HG03045 (cell line): ENCODE data around the gene HMGB4.

Experiments used
- ATAC-seq: cut with Tn5 transposase; IDR thresholded peaks from one replicate; pipeline ENCODE4 v1.9.1; 2021; ENCODE audit warnings: mild to moderate bottlenecking, moderate library complexity; ENCODE audit not compliant: unreplicated experiment

The HMGB4 gene

DNA sequence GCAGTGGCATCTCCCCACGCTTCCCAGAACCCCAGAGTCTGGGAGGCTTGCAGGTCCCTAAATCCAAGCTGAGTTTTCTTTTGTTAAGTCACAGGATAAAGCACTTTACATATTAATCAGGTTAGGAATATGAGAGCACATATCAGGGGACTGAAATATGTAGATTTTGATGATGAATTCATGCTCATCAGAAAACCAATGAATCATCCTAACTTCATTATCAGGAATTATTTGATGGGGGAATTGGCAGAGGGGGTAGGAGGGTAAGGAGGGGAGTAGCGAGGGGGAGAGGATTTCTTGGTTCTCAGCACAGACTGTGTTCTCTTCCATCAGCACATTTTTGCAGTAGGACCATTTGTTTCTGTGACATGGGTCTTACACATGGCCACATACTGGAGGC lies 32.1 kb downstream of the HMGB4 start:
- no peak for ATAC-seq

DNA sequence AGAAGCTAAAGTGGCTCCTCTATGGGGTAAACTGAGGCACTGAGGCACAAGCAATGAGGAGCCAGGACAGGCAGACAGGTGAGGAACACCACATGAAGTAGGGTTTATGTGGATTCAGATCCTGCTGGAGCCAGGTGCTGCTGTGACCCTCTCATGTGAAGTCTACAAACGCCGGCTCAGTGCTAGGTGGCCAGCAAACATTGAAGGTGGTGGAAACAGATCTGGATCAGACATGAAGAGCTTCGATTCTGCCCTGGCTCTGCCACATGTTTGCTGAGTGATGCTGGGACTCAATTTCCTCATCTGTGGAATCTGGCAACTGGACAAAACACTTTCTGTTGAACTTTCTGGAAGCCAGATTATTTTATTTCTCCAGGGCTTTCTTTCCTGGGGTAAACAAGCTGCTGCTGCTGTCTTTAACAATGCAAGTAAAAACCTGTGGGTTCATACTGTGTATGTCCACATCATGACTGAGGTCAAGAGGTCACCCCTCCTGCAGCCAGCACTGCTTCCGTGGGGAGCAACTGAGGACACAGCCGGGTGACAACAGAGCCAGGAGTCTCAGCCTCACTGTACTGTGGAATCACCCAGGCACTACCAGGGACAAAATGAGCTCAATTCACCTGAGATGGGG lies 33.3 kb downstream of the HMGB4 start:
- no peak for ATAC-seq

DNA sequence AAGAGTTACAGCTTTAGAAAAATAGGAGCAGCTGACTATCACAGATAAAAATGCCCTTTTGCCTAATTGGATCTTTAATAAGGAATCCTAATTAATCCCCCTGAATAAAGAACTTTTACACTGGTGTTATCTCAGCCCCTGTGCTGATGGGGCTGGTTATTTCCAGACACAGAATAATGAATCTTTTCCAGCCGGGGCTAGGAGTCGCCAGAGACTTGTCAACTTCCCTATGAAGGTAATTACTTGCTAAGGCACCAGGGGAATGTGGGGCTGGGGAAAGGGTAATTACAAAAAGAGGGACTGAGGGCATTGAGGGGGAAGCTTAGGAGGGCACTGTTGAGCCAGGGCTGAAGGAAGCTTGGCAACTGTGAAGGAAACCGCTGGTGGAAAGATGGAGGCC lies 34.5 kb downstream of the HMGB4 start:
- ATAC-seq: no peak

DNA sequence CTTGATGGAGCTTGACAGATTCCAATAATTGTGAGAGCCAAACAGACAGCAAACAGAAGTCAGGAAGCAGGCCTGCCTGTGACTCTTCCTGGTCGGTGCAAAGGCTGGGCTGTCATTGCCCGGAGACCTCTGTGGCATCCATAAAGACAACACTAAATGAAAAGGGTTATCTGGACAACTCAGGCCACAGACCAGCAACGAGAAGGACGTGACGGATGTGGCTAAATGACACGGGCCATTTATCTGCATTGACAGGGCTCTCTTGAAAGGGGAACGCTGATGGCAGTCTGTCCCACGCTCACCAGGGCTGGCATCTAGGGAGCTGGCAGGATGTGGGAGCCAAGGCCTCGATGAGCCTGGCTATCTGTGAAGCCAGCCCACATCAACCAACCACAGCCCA lies 35.0 kb downstream of the HMGB4 start:
- no peak for ATAC-seq

DNA sequence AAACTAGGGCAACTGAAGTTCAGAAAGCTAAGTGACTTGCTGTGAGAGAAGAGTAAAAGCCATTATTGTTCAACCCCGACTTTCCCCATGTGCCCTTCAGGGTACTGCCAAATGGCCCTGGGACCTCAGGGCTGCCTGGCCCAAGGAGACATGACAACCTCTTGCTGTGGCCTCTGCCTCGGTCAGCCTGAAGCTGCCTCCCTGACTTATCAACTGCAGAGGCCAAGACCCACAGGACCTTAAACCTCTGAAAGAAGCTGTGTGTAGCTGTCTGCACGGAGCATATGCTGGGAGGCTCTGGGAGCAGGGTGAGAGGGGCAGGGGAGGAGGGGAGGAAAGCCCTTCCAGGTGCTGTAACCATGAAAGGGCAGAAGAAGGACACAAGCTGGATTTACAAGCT lies 35.9 kb downstream of the HMGB4 start:
- no peak for ATAC-seq

DNA sequence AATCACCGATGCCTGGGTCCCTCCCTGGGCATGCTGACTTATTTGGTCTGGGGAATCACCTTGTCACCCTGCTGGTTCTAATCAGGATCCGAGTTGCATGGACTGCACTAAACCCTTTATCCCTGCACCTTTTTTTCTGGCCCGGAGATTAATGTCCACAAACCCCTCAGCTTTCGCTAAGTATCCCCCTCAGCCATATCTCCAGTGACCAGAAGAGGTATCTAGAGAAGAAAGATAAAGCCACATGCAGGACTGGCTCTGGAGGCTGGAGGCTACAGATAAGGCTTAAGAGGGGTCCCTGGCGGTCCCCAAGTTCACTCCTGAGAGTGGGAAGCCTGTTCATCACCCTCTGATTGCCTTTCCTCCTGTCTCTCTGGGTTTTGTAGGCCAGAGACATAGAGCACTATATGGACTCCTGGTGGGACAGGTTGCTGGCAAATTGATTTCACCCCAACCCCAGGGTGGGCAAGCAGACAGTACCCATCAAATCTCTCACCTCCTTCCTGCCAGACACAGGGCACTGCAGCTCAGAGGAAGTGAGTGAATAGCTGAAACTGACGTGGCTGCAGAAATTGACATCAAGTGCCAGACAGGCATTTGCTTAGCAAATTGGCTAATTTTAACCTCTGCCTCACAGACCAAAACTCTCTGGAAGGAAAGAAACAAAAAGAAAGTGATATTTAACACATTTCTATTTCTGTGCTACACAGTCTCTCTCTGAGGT lies 38.8 kb downstream of the HMGB4 start:
- ATAC-seq: peak; percentile 77

DNA sequence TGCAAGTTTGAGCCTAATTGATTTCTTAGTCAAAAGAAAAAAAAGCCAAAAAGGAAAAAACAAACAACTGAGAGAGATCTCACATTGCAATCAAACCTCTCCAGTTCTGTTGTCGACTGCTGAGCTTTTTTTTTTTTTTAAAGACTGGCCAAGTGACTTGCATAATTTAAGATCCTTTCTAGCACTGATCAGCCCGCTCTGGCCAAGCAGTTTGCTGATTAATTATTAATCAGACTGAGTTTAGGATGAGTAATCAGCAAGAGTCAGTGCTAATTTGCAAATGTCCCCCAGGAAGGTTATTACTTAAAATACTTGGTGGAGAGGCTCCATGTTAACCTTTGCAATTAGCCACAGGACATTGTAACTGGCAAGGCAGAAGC lies 39.3 kb downstream of the HMGB4 start:
- peak; percentile 37 for ATAC-seq

DNA sequence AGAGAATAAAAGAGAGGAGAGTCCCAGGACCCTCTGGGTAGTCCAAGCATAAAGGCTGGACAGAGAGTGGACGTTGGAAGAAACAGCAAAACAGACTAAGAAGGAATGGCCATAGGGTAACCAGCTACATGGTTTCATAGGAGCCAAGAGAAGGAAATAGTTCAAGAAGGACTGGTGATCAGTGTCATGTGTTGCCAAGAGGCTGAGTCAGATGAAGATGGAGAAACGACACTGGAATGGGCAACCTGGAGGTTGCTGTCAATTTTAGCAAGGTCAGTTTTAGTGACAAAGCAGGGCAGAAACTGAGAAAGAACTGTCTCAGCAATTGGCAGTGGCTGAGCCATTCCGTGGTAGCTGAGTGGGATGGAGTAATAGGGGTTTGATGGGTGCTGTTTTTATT lies 41.4 kb downstream of the HMGB4 start:
- ATAC-seq: no peak

DNA sequence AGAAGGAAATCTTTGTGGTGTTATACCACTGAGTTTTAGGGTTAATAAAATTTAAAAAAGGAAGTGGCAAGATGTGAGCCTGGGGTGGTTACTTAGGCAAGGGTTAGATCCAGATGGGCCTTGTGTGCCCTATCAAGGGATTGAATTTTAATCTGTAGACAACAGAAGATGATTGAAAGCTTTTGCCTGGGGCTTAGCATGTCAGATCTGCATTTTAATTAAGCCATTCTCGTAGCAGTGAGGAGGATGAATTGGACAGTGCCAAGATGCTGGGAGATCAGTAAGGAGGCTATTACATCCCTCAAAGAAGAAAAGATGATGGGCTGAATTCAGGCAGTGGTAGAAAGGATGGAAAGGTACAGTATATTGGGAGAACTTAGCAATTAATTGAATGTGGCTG lies 42.3 kb downstream of the HMGB4 start:
- no peak for ATAC-seq

DNA sequence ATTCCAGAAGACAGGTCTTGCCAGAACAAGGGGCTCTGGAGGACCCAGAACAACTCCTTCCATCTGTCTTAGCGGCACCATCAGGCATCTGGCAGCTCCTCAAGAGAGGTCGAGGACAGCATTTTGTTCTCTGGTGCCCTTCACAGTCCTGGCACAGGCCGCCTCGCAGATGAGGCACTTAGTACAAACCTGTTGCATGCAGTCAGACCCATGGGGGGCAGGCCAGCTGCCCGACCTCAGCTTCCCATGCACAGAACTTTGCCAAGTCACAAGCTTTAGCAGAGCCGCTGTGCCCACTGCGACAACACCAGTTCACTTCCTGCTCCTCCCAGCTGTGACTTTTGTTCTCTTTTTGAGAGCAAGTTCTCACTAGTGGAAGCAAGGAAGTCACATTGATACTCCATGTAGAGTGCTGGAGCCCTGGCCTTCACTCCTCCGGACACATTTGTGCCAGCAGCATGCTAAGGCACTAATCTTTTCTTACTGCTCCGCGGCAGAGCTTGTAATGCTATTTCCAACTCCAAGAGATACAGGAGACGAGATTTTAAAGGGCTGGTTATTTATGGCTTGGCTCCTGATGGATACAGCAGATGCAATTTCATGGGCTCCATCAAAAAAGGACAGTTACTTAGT lies 44.6 kb downstream of the HMGB4 start:
- no peak for ATAC-seq
